C4-2B (cell line): ENCODE measurements around the gene C2CD3.

Experiments
- CTCF ChIP-seq: fragments of 450-650 bp; conservative IDR thresholded peaks from 2 replicates; pipeline ENCODE4 v1.5.1; 2017; ENCODE audit warnings: mild to moderate bottlenecking
- ZFX ChIP-seq: fragments of 450-650 bp; IDR thresholded peaks from 2 replicates; pipeline ENCODE4 v1.6.1; 2017

- TF ChIP-seq CTCF (no peak), ZFX (no peak)
Observed at GRCh38 chr11:74206746-74207145, 35.9 kb upstream of the C2CD3 start.
